ENCODE data around the gene HES5.

DNA sequence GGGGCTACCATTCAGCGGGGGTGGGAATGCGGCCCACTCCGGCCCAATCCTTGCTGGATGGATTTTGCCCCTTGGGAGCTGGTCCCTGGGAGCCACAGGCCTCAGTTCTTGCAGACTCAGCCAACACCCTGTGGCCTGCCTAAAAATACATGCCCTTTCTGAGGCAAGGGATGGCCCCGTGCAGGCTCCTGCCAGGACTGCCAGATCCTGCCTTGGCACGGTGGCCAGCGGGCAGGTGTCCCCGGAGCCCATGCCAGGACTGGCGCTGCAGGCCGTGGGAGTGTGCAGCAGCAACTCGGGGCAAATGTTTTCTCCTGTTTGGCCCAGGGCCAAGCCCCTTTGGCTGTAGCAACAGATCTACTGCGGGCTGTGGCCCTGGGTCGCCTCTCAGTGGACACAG lies 2.0 kb downstream of the HES5 start:
- no peak for TF ChIP-seq POLR2AphosphoS5 (IDR thresholded peaks at IDR 0.05; ENCODE audit: low read length)
- TF ChIP-seq, protein P1, sequence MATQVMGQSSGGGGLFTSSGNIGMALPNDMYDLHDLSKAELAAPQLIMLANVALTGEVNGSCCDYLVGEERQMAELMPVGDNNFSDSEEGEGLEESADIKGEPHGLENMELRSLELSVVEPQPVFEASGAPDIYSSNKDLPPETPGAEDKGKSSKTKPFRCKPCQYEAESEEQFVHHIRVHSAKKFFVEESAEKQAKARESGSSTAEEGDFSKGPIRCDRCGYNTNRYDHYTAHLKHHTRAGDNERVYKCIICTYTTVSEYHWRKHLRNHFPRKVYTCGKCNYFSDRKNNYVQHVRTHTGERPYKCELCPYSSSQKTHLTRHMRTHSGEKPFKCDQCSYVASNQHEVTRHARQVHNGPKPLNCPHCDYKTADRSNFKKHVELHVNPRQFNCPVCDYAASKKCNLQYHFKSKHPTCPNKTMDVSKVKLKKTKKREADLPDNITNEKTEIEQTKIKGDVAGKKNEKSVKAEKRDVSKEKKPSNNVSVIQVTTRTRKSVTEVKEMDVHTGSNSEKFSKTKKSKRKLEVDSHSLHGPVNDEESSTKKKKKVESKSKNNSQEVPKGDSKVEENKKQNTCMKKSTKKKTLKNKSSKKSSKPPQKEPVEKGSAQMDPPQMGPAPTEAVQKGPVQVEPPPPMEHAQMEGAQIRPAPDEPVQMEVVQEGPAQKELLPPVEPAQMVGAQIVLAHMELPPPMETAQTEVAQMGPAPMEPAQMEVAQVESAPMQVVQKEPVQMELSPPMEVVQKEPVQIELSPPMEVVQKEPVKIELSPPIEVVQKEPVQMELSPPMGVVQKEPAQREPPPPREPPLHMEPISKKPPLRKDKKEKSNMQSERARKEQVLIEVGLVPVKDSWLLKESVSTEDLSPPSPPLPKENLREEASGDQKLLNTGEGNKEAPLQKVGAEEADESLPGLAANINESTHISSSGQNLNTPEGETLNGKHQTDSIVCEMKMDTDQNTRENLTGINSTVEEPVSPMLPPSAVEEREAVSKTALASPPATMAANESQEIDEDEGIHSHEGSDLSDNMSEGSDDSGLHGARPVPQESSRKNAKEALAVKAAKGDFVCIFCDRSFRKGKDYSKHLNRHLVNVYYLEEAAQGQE (IDR thresholded peaks at IDR 0.05; ENCODE audit: low read depth, low read length), result no peak
- no peak for TF ChIP-seq SPI1 (IDR thresholded peaks at IDR 0.05; ENCODE audit: borderline replicate concordance, insufficient read depth, low read depth, low read length)
- no peak for TF ChIP-seq EP300 (IDR thresholded peaks at IDR 0.05; ENCODE audit: borderline replicate concordance in 1 of 2, control insufficient read depth in 1 of 2, low read depth in 2 of 2, low read length in 2 of 2)
- TF ChIP-seq, protein P2, sequence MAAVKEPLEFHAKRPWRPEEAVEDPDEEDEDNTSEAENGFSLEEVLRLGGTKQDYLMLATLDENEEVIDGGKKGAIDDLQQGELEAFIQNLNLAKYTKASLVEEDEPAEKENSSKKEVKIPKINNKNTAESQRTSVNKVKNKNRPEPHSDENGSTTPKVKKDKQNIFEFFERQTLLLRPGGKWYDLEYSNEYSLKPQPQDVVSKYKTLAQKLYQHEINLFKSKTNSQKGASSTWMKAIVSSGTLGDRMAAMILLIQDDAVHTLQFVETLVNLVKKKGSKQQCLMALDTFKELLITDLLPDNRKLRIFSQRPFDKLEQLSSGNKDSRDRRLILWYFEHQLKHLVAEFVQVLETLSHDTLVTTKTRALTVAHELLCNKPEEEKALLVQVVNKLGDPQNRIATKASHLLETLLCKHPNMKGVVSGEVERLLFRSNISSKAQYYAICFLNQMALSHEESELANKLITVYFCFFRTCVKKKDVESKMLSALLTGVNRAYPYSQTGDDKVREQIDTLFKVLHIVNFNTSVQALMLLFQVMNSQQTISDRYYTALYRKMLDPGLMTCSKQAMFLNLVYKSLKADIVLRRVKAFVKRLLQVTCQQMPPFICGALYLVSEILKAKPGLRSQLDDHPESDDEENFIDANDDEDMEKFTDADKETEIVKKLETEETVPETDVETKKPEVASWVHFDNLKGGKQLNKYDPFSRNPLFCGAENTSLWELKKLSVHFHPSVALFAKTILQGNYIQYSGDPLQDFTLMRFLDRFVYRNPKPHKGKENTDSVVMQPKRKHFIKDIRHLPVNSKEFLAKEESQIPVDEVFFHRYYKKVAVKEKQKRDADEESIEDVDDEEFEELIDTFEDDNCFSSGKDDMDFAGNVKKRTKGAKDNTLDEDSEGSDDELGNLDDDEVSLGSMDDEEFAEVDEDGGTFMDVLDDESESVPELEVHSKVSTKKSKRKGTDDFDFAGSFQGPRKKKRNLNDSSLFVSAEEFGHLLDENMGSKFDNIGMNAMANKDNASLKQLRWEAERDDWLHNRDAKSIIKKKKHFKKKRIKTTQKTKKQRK (IDR thresholded peaks at IDR 0.05; ENCODE audit: low read depth, low read length), result no peak
